IPS-18a (cell line): ENCODE data around the gene MYL4.

Source experiments
- H3K27ac ChIP-seq: one replicate; pipeline ENCODE4 v1.5.1; 2013; ENCODE audit warnings: low read length
- H3K27me3 ChIP-seq: one replicate; pipeline ENCODE4 v1.6.1; 2013; ENCODE audit warnings: mild to moderate bottlenecking, low read length; ENCODE audit not compliant: control insufficient read depth, insufficient read depth
- H3K36me3 ChIP-seq: one replicate; pipeline ENCODE4 v1.6.1; 2013; ENCODE audit warnings: low read depth, low read length; ENCODE audit not compliant: control insufficient read depth
- H3K4me1 ChIP-seq: one replicate; pipeline ENCODE4 v1.6.1; 2013; ENCODE audit warnings: low read depth, low read length; ENCODE audit not compliant: control insufficient read depth
- H3K4me3 ChIP-seq: one replicate; pipeline ENCODE4 v1.5.1; 2013; ENCODE audit warnings: low read length
- H3K9ac ChIP-seq: one replicate; pipeline ENCODE4 v1.6.1; 2013; ENCODE audit warnings: mild to moderate bottlenecking, low read length, moderate library complexity
- H3K9me3 ChIP-seq: one replicate; pipeline ENCODE4 v1.6.1; 2013; ENCODE audit warnings: low read depth, low read length; ENCODE audit not compliant: control insufficient read depth

The MYL4 gene

DNA sequence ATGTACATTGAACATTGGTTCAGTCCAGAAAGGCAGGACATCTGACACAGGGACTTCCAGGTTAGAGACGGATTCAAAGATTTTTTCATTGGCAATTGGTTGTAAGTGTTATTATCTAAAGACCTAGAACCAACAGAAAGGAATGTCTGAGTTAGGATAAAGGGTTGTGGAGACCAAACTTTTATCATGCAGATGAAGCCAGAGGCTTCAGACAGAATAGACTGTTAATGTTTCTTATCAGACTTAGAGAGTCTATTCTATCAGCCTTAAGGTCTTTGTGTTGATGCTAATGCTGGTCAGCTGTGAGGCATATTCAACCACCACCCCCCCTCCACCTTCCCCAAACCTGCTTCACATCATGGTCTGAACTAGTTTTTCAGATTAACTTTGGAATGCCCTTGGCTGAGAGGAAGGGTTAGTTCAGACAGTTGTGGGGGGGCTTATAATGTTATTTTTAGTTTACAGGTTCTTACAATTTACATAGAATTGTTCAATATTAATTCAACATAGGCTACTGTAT lies 42.3 kb downstream of the MYL4 start:
- Histone ChIP-seq H3K4me1 (peaks cover 22% of the 10 kb centered on the region), H3K36me3 (no peaks in the 10 kb centered on the region), H3K27me3 (peaks cover 46% of the 10 kb centered on the region), H3K9ac (no peak overlapping the region), H3K4me3 (no peak overlapping the region), H3K27ac (no peak overlapping the region), H3K9me3 (no peaks in the 10 kb centered on the region)

DNA sequence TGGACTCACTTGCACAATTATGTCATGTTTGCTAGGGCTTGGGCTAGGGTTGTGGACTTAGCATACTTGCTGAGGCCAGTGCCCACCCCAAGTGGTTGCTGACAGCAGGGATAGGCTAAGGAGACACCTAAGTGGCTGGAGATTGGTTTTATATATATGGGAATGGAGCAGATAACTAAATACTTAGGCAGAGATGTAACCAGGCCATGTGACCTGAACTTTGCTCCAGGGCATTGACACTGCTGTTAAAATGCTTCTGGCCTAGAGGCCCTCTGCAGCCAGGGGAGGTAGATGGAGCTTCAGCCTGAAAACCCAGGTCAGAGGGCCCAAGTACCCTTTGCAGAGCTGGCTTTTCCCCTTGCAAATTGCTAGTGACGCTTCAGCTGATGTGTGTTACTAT lies 43.1 kb downstream of the MYL4 start:
- Histone ChIP-seq H3K9ac (no peak overlapping the region), H3K4me1 (peaks cover 22% of the 10 kb centered on the region), H3K9me3 (no peaks in the 10 kb centered on the region), H3K36me3 (no peaks in the 10 kb centered on the region), H3K27me3 (peaks cover 53% of the 10 kb centered on the region), H3K4me3 (no peak overlapping the region), H3K27ac (no peak overlapping the region)

DNA sequence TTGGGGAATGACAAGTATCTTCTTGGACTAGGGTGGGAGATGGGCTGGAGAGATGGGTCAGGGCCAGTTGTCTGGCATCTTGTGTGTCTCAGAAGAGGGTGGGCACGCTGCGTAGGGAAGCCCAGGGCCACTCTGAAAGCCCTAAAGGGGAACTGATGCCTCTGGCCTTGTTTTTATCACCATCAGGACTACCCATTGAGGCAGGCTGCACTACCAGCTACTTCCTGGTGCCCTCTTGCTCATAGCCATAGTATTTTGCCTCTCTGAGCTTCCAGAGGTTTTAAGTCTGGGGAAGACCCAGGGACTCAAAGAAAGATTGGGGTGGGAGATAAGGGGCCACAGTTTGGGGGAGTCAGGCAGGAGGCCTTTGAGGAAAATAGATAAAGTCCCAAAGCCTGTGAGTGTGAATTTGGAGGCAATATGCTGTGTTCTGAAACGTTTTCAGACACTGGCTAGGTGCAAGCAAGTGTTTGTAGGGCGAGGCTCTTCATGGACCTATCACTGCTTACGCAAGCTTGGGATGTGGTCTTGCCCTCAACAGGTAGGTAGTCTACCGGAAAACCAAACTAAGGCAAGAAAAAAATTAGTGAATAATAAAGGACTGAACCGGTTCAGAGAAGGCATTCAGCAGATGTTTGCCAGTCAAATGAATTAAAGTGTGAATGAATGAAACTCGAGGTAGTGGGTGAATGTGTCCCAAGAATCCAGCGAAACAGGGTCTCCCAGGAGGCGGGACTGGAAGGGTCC lies 43.8 kb downstream of the MYL4 start:
- peak overlapping the region; percentile 76 for H3K4me3 ChIP-seq
- no peak overlapping the region for H3K9ac ChIP-seq
- H3K27me3 ChIP-seq, result peaks cover 57% of the 10 kb centered on the region
- no peaks in the 10 kb centered on the region for H3K36me3 ChIP-seq
- H3K4me1 ChIP-seq, result peaks cover 22% of the 10 kb centered on the region
- no peaks in the 10 kb centered on the region for H3K9me3 ChIP-seq
- no peak overlapping the region for H3K27ac ChIP-seq

DNA sequence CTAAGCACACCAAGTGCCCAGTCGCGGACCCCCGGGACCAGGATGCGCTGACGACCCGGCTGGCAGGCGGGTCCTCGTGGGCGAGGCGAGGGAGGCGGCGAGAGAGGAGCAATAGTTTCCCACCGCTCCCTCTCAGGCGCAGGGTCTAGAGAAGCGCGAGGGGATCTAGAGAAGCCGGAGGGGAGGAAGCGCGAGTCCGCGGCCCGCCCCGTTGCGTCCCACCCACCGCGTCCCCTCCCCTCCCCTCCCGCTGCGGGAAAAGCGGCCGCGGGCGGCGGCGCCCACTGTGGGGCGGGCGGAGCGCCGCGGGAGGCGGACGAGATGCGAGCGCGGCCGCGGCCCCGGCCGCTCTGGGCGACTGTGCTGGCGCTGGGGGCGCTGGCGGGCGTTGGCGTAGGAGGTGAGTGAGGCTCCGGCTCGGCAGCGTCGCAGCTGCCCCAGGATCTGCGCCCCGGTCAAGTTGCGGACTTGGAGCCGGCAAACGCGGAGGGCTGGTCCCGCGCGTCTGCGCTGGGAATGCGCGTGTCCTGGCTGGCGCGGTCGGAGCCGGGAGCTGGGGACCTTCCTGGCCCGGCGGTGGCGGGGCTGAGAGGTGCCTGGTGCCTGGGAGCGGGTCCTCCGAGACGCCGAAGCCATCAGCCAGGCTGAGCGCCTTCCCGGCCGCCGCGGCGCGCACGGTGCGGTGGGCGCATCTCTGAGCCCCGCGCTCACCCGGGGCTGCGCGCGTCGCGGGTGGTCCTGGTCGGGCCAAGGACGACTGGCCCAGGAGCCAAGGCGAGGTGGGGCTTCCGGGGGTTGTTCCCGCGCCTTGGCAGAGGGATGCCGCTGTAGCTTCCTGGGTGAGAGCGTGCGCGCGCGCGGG lies 44.6 kb downstream of the MYL4 start, which contains the start of gene ITGB3:
Gene ITGB3 (plus strand): TSS at position 287 of the 862 bp plus-strand sequence. CDS start 35 bp downstream, at position 322.
- H3K27me3 ChIP-seq, result peaks cover 57% of the 10 kb centered on the region
- peaks cover 22% of the 10 kb centered on the region for H3K4me1 ChIP-seq
- no peaks in the 10 kb centered on the region for H3K36me3 ChIP-seq
- peak within 1 kb of the TSS; percentile 76 for H3K4me3 ChIP-seq
- H3K9me3 ChIP-seq, result no peaks in the 10 kb centered on the region
- peak within 1 kb of the TSS; percentile 7 for H3K9ac ChIP-seq
- no peak within 1 kb of the TSS for H3K27ac ChIP-seq

DNA sequence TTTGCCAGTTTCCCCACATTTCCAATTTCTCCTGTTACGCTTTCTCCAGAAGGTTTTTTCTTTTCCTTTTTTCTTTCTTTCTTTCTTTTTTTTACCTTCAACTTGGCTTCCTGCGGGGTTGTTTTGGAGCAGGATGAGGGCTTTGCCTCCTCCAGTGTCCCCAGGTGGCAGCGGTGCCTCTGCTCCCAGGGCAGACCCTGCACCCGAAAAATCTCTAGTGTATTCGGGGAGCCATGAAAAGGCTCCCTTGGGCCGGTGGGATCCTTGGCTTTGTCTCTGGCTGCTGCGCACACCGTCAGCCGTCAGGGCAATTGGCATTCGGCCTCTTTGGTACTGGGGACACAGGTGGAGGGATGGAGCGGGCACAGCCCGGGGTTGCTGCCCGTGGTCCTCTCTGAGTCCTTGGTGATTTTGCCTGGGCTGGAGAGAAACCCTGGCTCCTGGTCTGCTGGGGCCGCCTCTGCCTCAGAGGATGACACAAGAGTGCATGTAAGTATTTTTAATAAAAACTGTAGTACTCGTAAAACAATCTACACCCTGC lies 45.3 kb downstream of the MYL4 start:
- peaks cover 22% of the 10 kb centered on the region for H3K4me1 ChIP-seq
- peak overlapping the region; percentile 76 for H3K4me3 ChIP-seq
- H3K9ac ChIP-seq, result peak overlapping the region; percentile 7
- peaks cover 57% of the 10 kb centered on the region for H3K27me3 ChIP-seq
- no peaks in the 10 kb centered on the region for H3K9me3 ChIP-seq
- H3K36me3 ChIP-seq, result no peaks in the 10 kb centered on the region
- H3K27ac ChIP-seq, result no peak overlapping the region

DNA sequence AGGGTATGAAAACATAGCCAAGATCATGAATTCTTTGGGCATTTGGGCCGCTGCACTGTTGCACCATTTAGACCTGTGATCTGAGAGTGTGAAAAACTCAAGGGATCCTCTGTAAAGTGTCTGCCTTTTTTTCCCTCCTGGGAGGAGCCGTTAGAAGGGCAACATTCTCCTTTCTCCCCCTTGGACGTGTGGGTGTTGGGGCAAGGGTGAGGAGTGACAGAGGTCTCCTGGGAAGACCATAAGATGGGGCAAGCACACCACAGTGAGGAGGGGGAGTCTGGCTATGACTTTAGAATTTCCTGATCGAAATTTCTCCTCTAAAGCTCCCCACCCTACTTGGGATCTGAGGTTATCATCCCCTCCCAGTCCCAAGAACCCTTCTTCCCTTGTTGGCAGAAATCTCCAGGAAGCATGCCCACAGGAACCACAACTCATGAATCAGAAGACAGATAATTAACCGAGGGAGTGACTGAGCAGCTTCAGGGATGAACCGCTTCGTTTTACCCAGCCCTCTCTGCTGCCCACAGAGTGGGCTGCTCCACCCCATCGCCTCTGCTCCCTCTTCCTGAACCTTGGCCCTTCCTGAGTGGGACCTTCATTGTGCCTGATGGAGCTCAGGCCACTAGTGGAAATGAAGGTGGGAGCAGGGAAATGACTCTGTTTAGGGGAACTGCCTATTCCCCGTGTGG lies 48.6 kb downstream of the MYL4 start:
- H3K27ac ChIP-seq, result no peak overlapping the region
- no peaks in the 10 kb centered on the region for H3K36me3 ChIP-seq
- H3K9me3 ChIP-seq, result no peaks in the 10 kb centered on the region
- H3K9ac ChIP-seq, result no peak overlapping the region
- peaks cover 3% of the 10 kb centered on the region for H3K4me1 ChIP-seq
- H3K27me3 ChIP-seq, result peaks cover 45% of the 10 kb centered on the region
- H3K4me3 ChIP-seq, result no peak overlapping the region

DNA sequence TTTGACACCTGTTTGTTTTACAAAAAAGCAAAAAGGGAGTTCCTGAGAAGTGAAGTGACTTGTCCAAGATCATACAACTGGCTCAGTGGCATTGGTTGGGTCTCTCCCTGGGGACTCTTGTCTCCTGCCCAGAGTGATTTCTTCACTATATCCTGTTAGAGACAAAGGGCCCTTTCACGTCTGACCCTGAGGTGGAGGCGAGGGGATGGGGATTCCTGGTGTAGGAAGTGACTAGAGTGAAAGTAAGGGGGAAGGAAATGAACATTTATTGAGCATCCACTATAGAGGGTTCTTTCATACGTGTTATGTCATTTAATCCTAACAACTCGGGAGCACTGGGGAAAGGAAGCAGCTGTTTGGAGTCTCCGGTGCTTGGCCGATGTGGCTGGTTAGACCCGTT lies 53.4 kb downstream of the MYL4 start:
- Histone ChIP-seq H3K4me1 (no peaks in the 10 kb centered on the region), H3K27ac (no peak overlapping the region), H3K27me3 (peaks cover under 1% of the 10 kb centered on the region), H3K9me3 (no peaks in the 10 kb centered on the region), H3K36me3 (no peaks in the 10 kb centered on the region), H3K4me3 (no peak overlapping the region), H3K9ac (no peak overlapping the region)

DNA sequence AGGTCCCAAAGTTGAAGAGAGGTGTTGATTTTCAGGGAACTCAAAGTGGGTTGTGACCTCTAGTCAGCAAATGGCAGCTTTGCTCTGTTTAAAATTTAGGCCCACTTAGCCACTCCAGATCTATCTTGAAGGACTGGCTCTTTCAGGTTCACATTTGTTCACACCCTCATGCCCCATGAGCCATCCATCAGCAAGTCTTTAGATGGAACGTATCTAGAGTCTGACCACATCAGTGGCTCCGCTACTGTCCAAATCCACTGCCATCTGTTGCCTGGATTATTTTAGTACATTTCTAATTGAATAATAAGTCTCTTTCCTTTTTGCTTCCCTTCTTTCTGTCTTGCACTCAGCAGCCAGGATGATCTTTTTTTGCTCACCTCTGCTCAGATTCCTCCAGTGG lies 55.0 kb downstream of the MYL4 start:
- H3K9ac ChIP-seq, result no peak overlapping the region
- no peak overlapping the region for H3K27ac ChIP-seq
- H3K9me3 ChIP-seq, result no peaks in the 10 kb centered on the region
- no peaks in the 10 kb centered on the region for H3K4me1 ChIP-seq
- H3K27me3 ChIP-seq, result no peaks in the 10 kb centered on the region
- no peaks in the 10 kb centered on the region for H3K36me3 ChIP-seq
- no peak overlapping the region for H3K4me3 ChIP-seq

DNA sequence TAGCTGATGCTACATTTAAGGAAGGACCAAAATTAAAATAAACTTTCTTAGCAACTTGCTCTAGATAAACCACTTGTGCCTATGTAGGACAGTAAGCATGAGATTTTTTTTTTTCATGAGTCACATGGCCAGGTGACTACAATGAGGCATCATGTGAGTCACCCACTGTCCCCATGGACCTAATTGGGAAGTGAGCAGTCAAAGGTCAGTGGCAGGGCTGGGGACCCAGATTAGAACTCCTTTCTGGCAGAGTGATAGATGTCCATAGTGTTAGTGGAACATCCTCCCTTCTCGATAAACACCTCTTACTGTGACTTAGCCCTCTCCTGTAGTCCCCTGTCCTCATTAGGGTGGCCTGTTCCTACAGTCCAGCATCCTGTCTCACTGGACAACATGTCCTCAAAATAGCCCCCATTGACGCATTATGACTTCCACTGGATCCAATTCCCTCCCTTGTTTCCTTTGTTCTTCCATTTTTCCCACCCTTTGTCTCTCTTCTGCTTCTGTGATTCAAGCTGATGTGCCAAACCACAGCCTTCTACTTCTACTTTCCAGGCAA lies 56.9 kb downstream of the MYL4 start:
- H3K9ac ChIP-seq, result no peak overlapping the region
- no peaks in the 10 kb centered on the region for H3K27me3 ChIP-seq
- H3K4me1 ChIP-seq, result no peaks in the 10 kb centered on the region
- no peak overlapping the region for H3K27ac ChIP-seq
- H3K4me3 ChIP-seq, result no peak overlapping the region
- no peaks in the 10 kb centered on the region for H3K9me3 ChIP-seq
- no peaks in the 10 kb centered on the region for H3K36me3 ChIP-seq

DNA sequence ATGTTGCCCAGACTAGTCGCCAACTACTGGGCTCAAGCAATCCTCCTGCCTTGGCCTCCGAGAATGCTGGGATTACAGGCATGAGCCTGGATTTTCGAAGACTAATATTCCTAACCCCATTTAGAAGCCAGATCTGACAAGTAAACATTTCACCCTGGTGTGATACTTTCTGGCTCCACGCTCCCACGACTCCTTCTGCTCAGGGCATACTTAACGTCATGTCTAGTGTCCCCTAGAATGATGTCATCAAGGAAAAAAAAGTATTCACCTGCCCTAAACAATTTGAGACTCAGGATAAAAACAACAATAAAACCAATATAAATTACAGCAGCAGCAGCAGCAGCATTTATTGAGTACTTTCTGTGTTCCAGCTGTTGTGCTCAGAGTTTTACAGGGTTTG lies 57.6 kb downstream of the MYL4 start:
- H3K27me3 ChIP-seq, result no peaks in the 10 kb centered on the region
- no peaks in the 10 kb centered on the region for H3K9me3 ChIP-seq
- no peaks in the 10 kb centered on the region for H3K4me1 ChIP-seq
- H3K9ac ChIP-seq, result no peak overlapping the region
- no peaks in the 10 kb centered on the region for H3K36me3 ChIP-seq
- H3K27ac ChIP-seq, result no peak overlapping the region
- no peak overlapping the region for H3K4me3 ChIP-seq

DNA sequence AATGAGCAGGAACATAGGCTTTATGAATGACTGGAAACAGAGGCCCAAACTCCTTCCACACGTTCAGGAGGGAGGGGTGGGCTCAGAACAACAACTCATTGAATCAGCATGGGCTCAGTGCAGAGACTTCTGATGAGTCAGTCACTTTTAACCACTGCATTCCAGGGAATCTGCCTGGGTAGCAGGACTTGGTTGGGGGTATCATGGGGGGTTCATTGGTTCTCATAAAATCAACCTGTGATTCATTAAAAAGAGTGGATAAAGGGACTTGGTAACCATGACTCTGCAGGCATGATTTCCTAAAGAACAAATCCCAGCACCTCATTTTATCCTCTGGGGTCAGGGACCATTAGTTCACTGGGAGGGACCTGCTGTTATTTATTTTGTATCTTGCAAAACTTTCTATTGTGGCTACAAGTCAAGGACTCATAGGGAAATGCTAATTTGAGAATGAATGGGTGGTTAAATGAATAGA lies 58.2 kb downstream of the MYL4 start:
- no peak overlapping the region for H3K27ac ChIP-seq
- H3K9ac ChIP-seq, result no peak overlapping the region

More for the DNA sequence above, 58.2 kb downstream of the MYL4 start:
- Histone ChIP-seq H3K36me3 (no peaks in the 10 kb centered on the region), H3K4me1 (no peaks in the 10 kb centered on the region), H3K27me3 (no peaks in the 10 kb centered on the region), H3K9me3 (no peaks in the 10 kb centered on the region), H3K4me3 (no peak overlapping the region)
